GM10266 (cell line): ENCODE data around the gene IQCE.

Source experiments
- DNase-seq: peaks from one replicate; pipeline ENCODE4 v3.0.0; 2012; ENCODE audit errors: extremely low spot score
- TF ChIP-seq, protein P1 (sequence below): IDR thresholded peaks from 2 replicates; pipeline ENCODE4 v1.5.1; 2012; ENCODE audit warnings: mild to moderate bottlenecking, low read depth; ENCODE audit not compliant: control insufficient read depth, insufficient read depth; ENCODE audit errors: missing control alignments

IQCE gene

DNA sequence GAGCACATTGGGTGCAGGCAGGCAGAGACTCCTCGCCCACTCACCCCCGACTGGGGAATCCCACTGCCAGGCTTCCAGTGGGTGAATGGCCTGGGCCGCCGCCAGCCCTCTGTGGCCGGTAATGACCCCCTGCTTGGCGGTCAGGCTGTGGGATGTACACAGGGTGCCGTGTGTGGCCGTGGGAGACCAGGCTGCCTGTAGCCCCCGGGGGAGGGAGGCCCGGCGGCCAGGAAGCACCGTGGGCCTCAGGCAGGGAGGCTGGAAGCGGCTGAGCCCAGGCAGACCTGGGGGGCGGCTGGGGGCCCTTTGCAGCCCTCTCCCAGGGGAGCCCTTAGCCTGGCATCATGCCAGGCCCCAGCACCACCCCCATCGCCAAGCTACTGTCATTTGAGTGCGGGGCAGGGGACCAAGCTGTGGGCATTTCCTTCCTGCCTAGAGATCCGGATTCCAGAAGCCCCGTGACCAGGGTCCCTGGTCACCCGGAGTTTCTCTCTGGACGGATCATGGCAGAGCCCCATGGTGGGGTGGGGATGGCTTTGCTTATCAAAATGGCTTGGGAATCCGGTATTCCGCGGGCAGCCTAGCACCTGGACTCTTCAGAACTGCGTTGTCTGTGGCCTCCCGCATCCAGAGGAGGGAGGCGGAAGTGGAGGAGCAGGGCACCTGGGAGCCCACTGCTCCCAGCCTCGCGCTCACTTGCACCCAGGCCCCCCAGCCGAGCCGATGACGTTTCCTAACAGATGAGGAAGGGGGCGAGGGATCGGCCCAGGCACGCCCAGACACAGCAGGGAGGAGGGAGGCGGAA, 74.2 kb downstream of the IQCE start:
- DNase-seq: peak; percentile 76

DNA sequence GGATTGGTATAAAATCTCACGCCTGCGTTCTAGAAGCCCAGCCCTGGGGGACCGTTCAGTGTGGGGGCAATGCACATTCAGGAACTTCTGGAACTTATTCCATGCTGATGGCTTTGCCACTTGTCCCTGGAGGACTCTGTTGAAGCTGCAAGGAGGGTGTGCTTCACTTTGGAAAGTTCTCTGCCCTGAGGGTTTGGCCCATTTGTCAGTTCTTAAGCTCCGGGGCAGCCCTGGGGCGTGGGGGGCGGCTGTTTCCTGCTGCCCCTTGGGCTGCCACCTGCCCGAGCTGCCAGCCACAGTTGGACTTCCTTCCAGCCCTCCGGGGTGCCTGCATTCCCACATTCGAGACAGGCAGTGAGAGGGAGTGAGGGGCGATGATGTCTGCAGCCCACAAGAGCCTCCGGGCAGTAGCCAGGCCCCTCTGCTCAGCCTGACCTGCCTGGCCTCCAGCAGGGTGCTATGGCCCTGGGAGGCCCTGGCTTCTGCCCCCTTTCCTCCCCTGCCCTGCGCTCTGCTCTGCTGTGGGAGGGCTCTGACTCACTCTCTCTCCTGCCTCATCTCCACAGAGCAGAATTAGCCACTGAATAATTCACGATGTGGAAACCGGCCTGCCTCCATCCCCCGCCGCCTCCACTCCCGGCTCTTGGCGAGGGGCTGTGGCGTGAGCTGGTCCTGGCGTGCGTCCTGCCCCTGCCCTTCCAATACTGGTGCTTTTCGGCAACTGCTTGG, 74.9 kb downstream of the IQCE start:
- TF ChIP-seq, protein P1, sequence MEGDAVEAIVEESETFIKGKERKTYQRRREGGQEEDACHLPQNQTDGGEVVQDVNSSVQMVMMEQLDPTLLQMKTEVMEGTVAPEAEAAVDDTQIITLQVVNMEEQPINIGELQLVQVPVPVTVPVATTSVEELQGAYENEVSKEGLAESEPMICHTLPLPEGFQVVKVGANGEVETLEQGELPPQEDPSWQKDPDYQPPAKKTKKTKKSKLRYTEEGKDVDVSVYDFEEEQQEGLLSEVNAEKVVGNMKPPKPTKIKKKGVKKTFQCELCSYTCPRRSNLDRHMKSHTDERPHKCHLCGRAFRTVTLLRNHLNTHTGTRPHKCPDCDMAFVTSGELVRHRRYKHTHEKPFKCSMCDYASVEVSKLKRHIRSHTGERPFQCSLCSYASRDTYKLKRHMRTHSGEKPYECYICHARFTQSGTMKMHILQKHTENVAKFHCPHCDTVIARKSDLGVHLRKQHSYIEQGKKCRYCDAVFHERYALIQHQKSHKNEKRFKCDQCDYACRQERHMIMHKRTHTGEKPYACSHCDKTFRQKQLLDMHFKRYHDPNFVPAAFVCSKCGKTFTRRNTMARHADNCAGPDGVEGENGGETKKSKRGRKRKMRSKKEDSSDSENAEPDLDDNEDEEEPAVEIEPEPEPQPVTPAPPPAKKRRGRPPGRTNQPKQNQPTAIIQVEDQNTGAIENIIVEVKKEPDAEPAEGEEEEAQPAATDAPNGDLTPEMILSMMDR: no peak
- DNase-seq: no peak

More for the DNA sequence above, 74.2 kb downstream of the IQCE start:
- TF ChIP-seq, protein P1: no peak

DNA sequence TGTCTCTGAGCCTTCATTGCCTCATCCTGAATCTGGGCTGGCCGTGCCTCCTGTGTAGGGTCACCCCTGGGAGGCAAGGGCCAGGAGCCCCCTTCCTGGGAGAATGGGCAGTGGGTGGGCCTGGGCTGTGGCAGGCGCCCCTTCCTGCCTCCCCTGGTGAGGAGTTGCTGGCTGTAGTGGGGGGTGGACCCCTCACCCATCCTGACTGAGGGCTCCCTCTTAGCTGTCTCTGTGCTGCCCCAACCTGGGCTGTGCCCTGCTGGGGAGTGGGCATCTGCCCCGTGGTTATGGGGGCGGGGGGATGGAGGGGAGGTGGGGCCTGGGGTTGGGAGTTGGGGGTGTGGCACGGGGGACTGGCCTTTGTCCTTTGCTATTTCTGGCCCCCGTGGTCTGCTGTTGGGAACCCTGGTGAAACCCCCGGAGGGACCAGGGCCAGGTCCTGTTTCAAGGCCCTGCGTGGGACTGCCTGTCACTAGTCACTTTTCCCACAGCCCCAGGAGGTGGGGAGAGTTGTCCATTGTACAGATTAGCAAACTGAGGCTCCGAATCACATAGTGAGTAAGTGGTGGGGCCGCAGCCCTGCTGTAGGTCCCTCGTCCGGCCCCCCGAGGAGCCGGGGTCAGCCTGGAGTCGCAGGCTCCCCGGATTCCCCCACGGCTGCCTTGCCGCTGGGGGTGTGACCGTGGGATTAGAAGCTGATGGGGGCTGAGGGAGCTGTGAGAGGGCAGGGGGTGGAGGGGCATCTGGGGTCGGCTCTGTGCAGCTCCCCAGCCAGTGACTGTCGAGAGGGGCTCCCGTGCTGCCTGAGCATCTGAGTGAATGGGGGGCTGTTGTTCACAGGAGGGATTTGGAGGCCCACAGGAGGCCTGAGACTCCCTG, 75.7 kb downstream of the IQCE start:
- TF ChIP-seq, protein P1: no peak
- DNase-seq: no peak

DNA sequence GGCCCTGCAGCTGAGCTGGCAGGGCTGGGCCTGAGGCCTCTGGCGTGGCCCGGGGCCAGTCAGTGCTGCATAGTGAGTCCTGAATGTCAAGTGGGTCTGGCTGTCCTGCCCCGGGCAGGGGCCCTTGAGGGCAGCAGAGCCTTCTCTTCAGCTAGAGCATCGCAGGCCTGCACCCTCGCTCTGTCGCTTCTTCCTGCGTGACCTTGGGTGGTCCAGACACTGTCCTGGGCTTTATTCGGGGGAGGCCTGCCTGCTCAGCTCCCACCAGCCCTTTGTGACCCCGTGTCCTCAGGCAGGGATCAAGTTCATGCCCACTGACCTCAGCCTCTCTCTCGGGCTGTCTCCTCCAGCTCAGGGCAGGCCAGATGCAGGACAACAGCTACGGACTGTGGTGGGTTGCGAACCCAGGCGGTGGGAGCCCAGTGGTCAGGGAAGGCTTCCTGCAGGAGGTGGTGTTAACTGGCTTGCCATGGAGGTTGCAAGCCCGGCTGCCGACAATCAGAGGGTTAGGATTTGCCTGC, 76.4 kb downstream of the IQCE start:
- TF ChIP-seq, protein P1: no peak
- no peak for DNase-seq

DNA sequence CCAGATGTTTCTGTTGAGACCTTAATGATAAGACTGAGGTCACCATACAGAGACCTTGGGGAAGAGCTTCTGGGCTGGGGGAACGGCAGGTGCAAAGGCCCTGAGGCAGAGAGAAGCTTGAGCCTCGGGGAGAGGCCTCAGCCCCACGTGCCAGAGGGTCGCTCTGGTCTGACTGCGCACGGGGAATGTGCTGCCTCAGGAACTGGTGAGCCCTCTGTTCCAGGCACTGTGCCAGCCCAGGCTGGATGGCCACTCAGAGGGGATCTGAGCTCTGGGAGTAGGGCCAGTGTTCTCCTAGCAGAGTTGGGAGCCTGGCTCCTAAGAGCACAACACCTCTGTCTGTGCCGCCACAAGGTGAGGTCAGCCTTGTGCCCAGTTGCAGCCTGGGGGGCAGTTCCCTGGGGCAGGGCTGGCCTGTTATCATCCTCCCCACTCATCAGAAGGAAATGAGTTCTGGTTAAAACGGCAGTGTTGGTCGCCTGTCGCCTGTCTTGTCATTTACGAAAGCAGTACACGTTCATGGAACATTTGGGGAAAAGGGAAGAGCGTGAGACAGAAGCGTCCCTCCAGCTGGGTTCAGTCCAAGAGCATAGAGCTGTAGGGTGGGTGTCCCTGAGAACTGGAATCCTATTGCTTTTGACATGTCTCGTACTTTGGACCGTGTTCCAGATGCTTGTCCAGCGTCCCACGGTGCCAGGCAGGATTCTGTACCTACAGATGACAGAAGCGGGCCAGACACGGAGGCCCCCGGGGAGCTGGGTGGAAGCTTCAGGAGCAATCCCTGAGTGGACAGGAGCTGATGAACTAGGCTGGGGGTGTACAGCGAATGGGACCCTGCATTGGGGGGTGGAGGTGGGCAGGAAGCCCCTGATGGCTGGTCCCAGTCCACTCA, 77.3 kb downstream of the IQCE start:
- DNase-seq: no peak
- TF ChIP-seq, protein P1: no peak

DNA sequence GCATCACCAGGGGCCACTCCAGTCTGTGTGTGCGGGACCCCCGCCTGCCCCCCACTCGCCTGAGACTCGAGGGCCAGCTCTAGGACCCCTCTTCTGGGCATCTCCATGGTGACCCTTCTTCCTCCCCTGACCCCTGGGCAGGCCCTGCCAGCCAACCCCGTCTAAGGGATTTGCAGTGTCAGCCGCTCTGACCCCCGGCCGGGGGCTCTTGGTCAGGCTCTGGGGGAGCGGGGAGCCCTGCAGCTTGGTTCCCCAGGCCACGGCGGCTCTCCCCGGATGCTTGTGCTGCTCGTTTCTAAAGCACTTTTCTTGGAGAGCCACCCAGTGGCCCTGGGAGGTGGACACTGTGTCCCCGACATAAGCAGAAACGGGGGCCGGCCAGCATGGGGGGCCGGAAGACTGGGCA, 78.3 kb downstream of the IQCE start:
- TF ChIP-seq, protein P1: no peak
- no peak for DNase-seq
